HFF-Myc (cell line): ENCODE data around the gene CD27.

Source experiments
- DNase-seq: peaks from one replicate; pipeline ENCODE4 v3.0.0-alpha.2; 2011; ENCODE audit warnings: low read depth; ENCODE audit errors: extremely low read depth
- H3K4me3 ChIP-seq: replicated peaks from 2 replicates; pipeline ENCODE4 v1.5.1; 2011; ENCODE audit warnings: low read depth, mild to moderate bottlenecking, control low read depth, low read length
- CTCF ChIP-seq: IDR thresholded peaks from 2 replicates; pipeline ENCODE4 v1.5.1; 2012; ENCODE audit warnings: mild to moderate bottlenecking, low read depth, low read length, control low read depth; ENCODE audit errors: missing control alignments

Gene CD27

GRCh38 chr12:6434205-6435140, 10.3 kb upstream of the CD27 start:
- no peak for TF ChIP-seq CTCF

GRCh38 chr12:6435961-6436715, 8.6 kb upstream of the CD27 start:
- no peak for DNase-seq
- no peak overlapping the region for H3K4me3 ChIP-seq
- no peak for TF ChIP-seq CTCF

More at GRCh38 chr12:6434205-6435140, 10.3 kb upstream of the CD27 start:
- H3K4me3 ChIP-seq, result no peak overlapping the region
- no peak for DNase-seq

- no peak for DNase-seq
- no peak for TF ChIP-seq CTCF
- H3K4me3 ChIP-seq, result no peak overlapping the region
Observed at GRCh38 chr12:6437586-6437985, 7.2 kb upstream of the CD27 start.

- no peak for DNase-seq
- no peak overlapping the region for H3K4me3 ChIP-seq
- TF ChIP-seq CTCF, result no peak
Observed at GRCh38 chr12:6438345-6438744, 6.4 kb upstream of the CD27 start.

- H3K4me3 ChIP-seq, result no peak overlapping the region
- no peak for DNase-seq
- no peak for TF ChIP-seq CTCF
Observed at GRCh38 chr12:6440391-6440790, 4.4 kb upstream of the CD27 start.

- no peak overlapping the region for H3K4me3 ChIP-seq
- TF ChIP-seq CTCF, result no peak
- DNase-seq, result no peak
Observed at GRCh38 chr12:6442836-6443235, 1.9 kb upstream of the CD27 start.
